ENCODE data around the gene ATP9A.

DNA sequence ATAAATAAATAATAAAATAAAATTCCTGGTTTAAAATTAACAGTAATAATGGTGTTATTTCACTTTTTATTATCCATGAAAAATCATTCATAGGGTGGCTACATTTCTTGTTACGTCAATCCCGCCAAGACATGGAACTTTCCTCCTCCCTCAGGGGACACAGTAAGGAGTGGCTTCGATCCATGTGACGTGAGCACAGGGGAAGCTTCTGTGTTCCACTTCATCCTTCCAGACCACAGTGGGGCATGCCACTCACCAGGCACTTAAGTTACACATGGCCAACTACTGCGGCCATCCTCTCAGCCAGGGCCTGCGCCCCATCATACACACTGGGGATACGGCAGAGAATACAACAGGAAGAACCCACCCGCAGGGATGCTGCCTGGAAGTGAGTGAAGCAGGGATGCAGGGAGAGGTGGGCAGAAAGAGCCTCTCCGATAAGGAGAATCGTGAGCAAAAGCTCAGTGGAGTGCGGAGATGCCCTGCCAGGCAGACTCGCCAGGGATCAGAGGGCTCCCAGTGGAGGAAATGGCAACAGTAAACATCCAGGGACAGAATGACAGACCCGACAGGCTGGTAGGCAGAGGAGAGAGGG, 75.3 kb downstream of the ATP9A start:
- TF ChIP-seq RAD21 (IDR thresholded peaks at IDR 0.05; ENCODE audit: low read length) (no peak), POLR2AphosphoS5 (IDR thresholded peaks at IDR 0.05; ENCODE audit: low read depth, low read length) (no peak), TAF1 (IDR thresholded peaks at IDR 0.05; ENCODE audit: borderline replicate concordance, low read depth, low read length) (no peak), GABPA (IDR thresholded peaks at IDR 0.05; ENCODE audit: low read depth) (no peak)
- TF ChIP-seq, protein P1, sequence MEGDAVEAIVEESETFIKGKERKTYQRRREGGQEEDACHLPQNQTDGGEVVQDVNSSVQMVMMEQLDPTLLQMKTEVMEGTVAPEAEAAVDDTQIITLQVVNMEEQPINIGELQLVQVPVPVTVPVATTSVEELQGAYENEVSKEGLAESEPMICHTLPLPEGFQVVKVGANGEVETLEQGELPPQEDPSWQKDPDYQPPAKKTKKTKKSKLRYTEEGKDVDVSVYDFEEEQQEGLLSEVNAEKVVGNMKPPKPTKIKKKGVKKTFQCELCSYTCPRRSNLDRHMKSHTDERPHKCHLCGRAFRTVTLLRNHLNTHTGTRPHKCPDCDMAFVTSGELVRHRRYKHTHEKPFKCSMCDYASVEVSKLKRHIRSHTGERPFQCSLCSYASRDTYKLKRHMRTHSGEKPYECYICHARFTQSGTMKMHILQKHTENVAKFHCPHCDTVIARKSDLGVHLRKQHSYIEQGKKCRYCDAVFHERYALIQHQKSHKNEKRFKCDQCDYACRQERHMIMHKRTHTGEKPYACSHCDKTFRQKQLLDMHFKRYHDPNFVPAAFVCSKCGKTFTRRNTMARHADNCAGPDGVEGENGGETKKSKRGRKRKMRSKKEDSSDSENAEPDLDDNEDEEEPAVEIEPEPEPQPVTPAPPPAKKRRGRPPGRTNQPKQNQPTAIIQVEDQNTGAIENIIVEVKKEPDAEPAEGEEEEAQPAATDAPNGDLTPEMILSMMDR (IDR thresholded peaks at IDR 0.05), result no peak
- TF ChIP-seq, protein P2, sequence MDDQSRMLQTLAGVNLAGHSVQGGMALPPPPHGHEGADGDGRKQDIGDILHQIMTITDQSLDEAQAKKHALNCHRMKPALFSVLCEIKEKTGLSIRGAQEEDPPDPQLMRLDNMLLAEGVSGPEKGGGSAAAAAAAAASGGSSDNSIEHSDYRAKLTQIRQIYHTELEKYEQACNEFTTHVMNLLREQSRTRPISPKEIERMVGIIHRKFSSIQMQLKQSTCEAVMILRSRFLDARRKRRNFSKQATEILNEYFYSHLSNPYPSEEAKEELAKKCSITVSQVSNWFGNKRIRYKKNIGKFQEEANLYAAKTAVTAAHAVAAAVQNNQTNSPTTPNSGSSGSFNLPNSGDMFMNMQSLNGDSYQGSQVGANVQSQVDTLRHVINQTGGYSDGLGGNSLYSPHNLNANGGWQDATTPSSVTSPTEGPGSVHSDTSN (IDR thresholded peaks at IDR 0.05), result no peak
- TF ChIP-seq, protein P3, sequence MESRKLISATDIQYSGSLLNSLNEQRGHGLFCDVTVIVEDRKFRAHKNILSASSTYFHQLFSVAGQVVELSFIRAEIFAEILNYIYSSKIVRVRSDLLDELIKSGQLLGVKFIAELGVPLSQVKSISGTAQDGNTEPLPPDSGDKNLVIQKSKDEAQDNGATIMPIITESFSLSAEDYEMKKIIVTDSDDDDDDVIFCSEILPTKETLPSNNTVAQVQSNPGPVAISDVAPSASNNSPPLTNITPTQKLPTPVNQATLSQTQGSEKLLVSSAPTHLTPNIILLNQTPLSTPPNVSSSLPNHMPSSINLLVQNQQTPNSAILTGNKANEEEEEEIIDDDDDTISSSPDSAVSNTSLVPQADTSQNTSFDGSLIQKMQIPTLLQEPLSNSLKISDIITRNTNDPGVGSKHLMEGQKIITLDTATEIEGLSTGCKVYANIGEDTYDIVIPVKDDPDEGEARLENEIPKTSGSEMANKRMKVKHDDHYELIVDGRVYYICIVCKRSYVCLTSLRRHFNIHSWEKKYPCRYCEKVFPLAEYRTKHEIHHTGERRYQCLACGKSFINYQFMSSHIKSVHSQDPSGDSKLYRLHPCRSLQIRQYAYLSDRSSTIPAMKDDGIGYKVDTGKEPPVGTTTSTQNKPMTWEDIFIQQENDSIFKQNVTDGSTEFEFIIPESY (IDR thresholded peaks at IDR 0.05; ENCODE audit: borderline replicate concordance, low read depth), result no peak
- TF ChIP-seq, protein P4, sequence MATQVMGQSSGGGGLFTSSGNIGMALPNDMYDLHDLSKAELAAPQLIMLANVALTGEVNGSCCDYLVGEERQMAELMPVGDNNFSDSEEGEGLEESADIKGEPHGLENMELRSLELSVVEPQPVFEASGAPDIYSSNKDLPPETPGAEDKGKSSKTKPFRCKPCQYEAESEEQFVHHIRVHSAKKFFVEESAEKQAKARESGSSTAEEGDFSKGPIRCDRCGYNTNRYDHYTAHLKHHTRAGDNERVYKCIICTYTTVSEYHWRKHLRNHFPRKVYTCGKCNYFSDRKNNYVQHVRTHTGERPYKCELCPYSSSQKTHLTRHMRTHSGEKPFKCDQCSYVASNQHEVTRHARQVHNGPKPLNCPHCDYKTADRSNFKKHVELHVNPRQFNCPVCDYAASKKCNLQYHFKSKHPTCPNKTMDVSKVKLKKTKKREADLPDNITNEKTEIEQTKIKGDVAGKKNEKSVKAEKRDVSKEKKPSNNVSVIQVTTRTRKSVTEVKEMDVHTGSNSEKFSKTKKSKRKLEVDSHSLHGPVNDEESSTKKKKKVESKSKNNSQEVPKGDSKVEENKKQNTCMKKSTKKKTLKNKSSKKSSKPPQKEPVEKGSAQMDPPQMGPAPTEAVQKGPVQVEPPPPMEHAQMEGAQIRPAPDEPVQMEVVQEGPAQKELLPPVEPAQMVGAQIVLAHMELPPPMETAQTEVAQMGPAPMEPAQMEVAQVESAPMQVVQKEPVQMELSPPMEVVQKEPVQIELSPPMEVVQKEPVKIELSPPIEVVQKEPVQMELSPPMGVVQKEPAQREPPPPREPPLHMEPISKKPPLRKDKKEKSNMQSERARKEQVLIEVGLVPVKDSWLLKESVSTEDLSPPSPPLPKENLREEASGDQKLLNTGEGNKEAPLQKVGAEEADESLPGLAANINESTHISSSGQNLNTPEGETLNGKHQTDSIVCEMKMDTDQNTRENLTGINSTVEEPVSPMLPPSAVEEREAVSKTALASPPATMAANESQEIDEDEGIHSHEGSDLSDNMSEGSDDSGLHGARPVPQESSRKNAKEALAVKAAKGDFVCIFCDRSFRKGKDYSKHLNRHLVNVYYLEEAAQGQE (IDR thresholded peaks at IDR 0.05; ENCODE audit: low read depth, low read length), result no peak
- TF ChIP-seq, protein P5, sequence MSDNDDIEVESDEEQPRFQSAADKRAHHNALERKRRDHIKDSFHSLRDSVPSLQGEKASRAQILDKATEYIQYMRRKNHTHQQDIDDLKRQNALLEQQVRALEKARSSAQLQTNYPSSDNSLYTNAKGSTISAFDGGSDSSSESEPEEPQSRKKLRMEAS (IDR thresholded peaks at IDR 0.05; ENCODE audit: low read depth), result no peak
